Measurements from ENCODE around the gene RFTN2.

The RFTN2 gene

GRCh38 chr2:197615016-197615652 lies 60.3 kb downstream of the RFTN2 start:
- Histone ChIP-seq H3K79me2 (ENCODE audit: insufficient read depth, low read length) (no peaks in the 10 kb centered on the region), H3K27me3 (ENCODE audit: insufficient read depth, low read length, poor library complexity) (no peaks in the 10 kb centered on the region), H2AFZ (ENCODE audit: low read depth, low read length) (no peak overlapping the region), H3K27ac (ENCODE audit: low read length) (no peak overlapping the region), H3K4me1 (ENCODE audit: insufficient read depth, low read length) (no peaks in the 10 kb centered on the region), H4K20me1 (ENCODE audit: insufficient read depth, low read length) (no peaks in the 10 kb centered on the region), H3K36me3 (ENCODE audit: insufficient read depth, low read length) (no peaks in the 10 kb centered on the region), H3K4me3 (ENCODE audit: low read depth in 1 of 2, low read length in 2 of 2) (no peak overlapping the region), H3K9me3 (ENCODE audit: insufficient read depth, low read length, severe bottlenecking) (no peaks in the 10 kb centered on the region), H3K9ac (ENCODE audit: low read depth, low read length) (no peak overlapping the region), H3K4me2 (ENCODE audit: insufficient read depth, low read length) (no peak overlapping the region)
- TF ChIP-seq EZH2 (IDR thresholded peaks at IDR 0.05; ENCODE audit: borderline replicate concordance, low read depth, low read length, severe bottlenecking) (no peak), CTCF (IDR thresholded peaks at IDR 0.05; ENCODE audit: borderline replicate concordance, extremely low read depth, low read length, poor library complexity, severe bottlenecking) (no peak)
- ATAC-seq (ENCODE audit: insufficient read depth, low read depth), result no peak
- DNase-seq, result no peak

GRCh38 chr2:197614532-197614931 lies 60.9 kb downstream of the RFTN2 start:
- H2AFZ ChIP-seq (ENCODE audit: low read depth, low read length), result no peak overlapping the region
- no peak overlapping the region for H3K27ac ChIP-seq (ENCODE audit: low read length)
- H3K36me3 ChIP-seq (ENCODE audit: insufficient read depth, low read length), result no peaks in the 10 kb centered on the region
- no peaks in the 10 kb centered on the region for H3K27me3 ChIP-seq (ENCODE audit: insufficient read depth, low read length, poor library complexity)
- H3K9ac ChIP-seq (ENCODE audit: low read depth, low read length), result no peak overlapping the region
- no peak for DNase-seq
- H3K4me3 ChIP-seq (ENCODE audit: low read depth in 1 of 2, low read length in 2 of 2), result no peak overlapping the region
- H3K79me2 ChIP-seq (ENCODE audit: insufficient read depth, low read length), result no peaks in the 10 kb centered on the region
- H3K4me2 ChIP-seq (ENCODE audit: insufficient read depth, low read length), result no peak overlapping the region
- no peaks in the 10 kb centered on the region for H3K4me1 ChIP-seq (ENCODE audit: insufficient read depth, low read length)
- no peak for TF ChIP-seq EZH2 (IDR thresholded peaks at IDR 0.05; ENCODE audit: borderline replicate concordance, low read depth, low read length, severe bottlenecking)
- TF ChIP-seq CTCF (IDR thresholded peaks at IDR 0.05; ENCODE audit: borderline replicate concordance, extremely low read depth, low read length, poor library complexity, severe bottlenecking), result no peak
- ATAC-seq (ENCODE audit: insufficient read depth, low read depth), result no peak
- no peaks in the 10 kb centered on the region for H4K20me1 ChIP-seq (ENCODE audit: insufficient read depth, low read length)
- H3K9me3 ChIP-seq (ENCODE audit: insufficient read depth, low read length, severe bottlenecking), result no peaks in the 10 kb centered on the region

- ATAC-seq (ENCODE audit: insufficient read depth, low read depth), result no peak
- no peak overlapping the region for H3K27ac ChIP-seq (ENCODE audit: low read length)
Measured at GRCh38 chr2:197613509-197613987, 61.8 kb downstream of the RFTN2 start.

More at GRCh38 chr2:197613509-197613987, 61.8 kb downstream of the RFTN2 start:
- no peak overlapping the region for H2AFZ ChIP-seq (ENCODE audit: low read depth, low read length)
- DNase-seq, result no peak
- no peaks in the 10 kb centered on the region for H3K36me3 ChIP-seq (ENCODE audit: insufficient read depth, low read length)
- H3K4me1 ChIP-seq (ENCODE audit: insufficient read depth, low read length), result no peaks in the 10 kb centered on the region
- H3K4me2 ChIP-seq (ENCODE audit: insufficient read depth, low read length), result no peak overlapping the region
- H3K9ac ChIP-seq (ENCODE audit: low read depth, low read length), result no peak overlapping the region
- H3K79me2 ChIP-seq (ENCODE audit: insufficient read depth, low read length), result no peaks in the 10 kb centered on the region
- no peaks in the 10 kb centered on the region for H4K20me1 ChIP-seq (ENCODE audit: insufficient read depth, low read length)
- no peak overlapping the region for H3K4me3 ChIP-seq (ENCODE audit: low read depth in 1 of 2, low read length in 2 of 2)
- no peaks in the 10 kb centered on the region for H3K9me3 ChIP-seq (ENCODE audit: insufficient read depth, low read length, severe bottlenecking)
- TF ChIP-seq CTCF (IDR thresholded peaks at IDR 0.05; ENCODE audit: borderline replicate concordance, extremely low read depth, low read length, poor library complexity, severe bottlenecking) (no peak), EZH2 (IDR thresholded peaks at IDR 0.05; ENCODE audit: borderline replicate concordance, low read depth, low read length, severe bottlenecking) (no peak)
- H3K27me3 ChIP-seq (ENCODE audit: insufficient read depth, low read length, poor library complexity), result no peaks in the 10 kb centered on the region
